IMR-90 (cell line): ENCODE measurements around the gene TMEM131. TPM values are rescaled to one million over a fixed set of nuclear protein-coding genes. Genes with fewer than 3 reads are reported as not detected.
A peak's percentile ranks its signal among the peaks of the same experiment; 100 is the strongest.

Experiments
- ATAC-seq: fragments of 200-7000 bp; cut with Tn5 transposase; 2 replicates; pipeline ENCODE4 v1.9.1; 2020; ENCODE audit warnings: low read depth, mild to moderate bottlenecking, moderate library complexity
- BruUV-seq: library from RNA; stranded (reverse); fragments of 400-500 nt; replicated peaks from 2 replicates; lab custom pipeline; 2021; lab: Mats Ljungman, UMichigan
- CTCF ChIA-PET: fragments of 300-600 bp; formaldehyde crosslinking; extraction: SDS; loops from one replicate; lab custom pipeline; 2021; ENCODE audit warnings: antibody characterized with exemption; lab: Yijun Ruan, JAX
- POLR2A ChIA-PET: fragments of 300-600 bp; sonication (Branson Sonifier 250); formaldehyde crosslinking; loops from one replicate; lab custom pipeline; 2022; ENCODE audit warnings: antibody characterized with exemption; ENCODE audit not compliant: unreplicated experiment; lab: Charles Lee
- DNase-seq: peaks from one replicate; pipeline ENCODE4 v3.0.0; 2013
- H2AFZ ChIP-seq: replicated peaks from 2 replicates; pipeline ENCODE3; 2013; ENCODE audit warnings: low read length, mild to moderate bottlenecking; ENCODE audit not compliant: poor library complexity
- H2AK5ac ChIP-seq: 2 replicates; pipeline ENCODE4 v1.6.1; 2013; ENCODE audit warnings: low read depth, low read length, inconsistent platforms
- H2AK9ac ChIP-seq: replicated peaks from 2 replicates; pipeline ENCODE3; 2013; ENCODE audit warnings: mild to moderate bottlenecking, low read depth, low read length, moderate library complexity; ENCODE audit not compliant: poor library complexity
- H2BK120ac ChIP-seq: 2 replicates; pipeline ENCODE4 v1.6.1; 2013; ENCODE audit warnings: low read depth, low read length, inconsistent platforms
- H2BK15ac ChIP-seq: 3 replicates; pipeline ENCODE4 v1.6.1; 2013; ENCODE audit warnings: low read depth, low read length, inconsistent platforms
- H2BK20ac ChIP-seq: 2 replicates; pipeline ENCODE4 v1.6.1; 2013; ENCODE audit warnings: low read depth, mild to moderate bottlenecking, inconsistent platforms, low read length, moderate library complexity
- H2BK5ac ChIP-seq: 2 replicates; pipeline ENCODE4 v1.6.1; 2013; ENCODE audit warnings: mild to moderate bottlenecking, low read depth, low read length, inconsistent platforms; ENCODE audit not compliant: poor library complexity, severe bottlenecking
- H3K14ac ChIP-seq: replicated peaks from 2 replicates; pipeline ENCODE4 v1.6.1; 2013; ENCODE audit warnings: low read depth, low read length, inconsistent platforms
- H3K18ac ChIP-seq: 2 replicates; pipeline ENCODE4 v1.6.1; 2013; ENCODE audit warnings: low read depth, low read length, control low read depth
- H3K23ac ChIP-seq: 2 replicates; pipeline ENCODE4 v1.6.1; 2013; ENCODE audit warnings: low read depth, low read length, inconsistent platforms
- H3K27ac ChIP-seq: 2 replicates; pipeline ENCODE4 v1.5.1; 2013; ENCODE audit warnings: mild to moderate bottlenecking, control low read depth, low read length; ENCODE audit not compliant: insufficient read depth
- H3K27me3 ChIP-seq: 2 replicates; pipeline ENCODE4 v1.6.1; 2013; ENCODE audit warnings: low read length; ENCODE audit not compliant: control insufficient read depth, insufficient read depth
- H3K36me3 ChIP-seq: 2 replicates; pipeline ENCODE4 v1.6.1; 2013; ENCODE audit warnings: low read length, mixed read lengths; ENCODE audit not compliant: control insufficient read depth, insufficient read depth
- H3K4ac ChIP-seq: 2 replicates; pipeline ENCODE4 v1.6.1; 2013; ENCODE audit warnings: low read depth, low read length, inconsistent platforms
- H3K4me1 ChIP-seq: 2 replicates; pipeline ENCODE4 v1.6.1; 2013; ENCODE audit warnings: low read length, mixed read lengths; ENCODE audit not compliant: control insufficient read depth, insufficient read depth
- H3K4me2 ChIP-seq: 2 replicates; pipeline ENCODE4 v1.6.1; 2013; ENCODE audit warnings: low read depth, mild to moderate bottlenecking, control low read depth, low read length, moderate library complexity
- H3K4me3 ChIP-seq: 2 replicates; pipeline ENCODE4 v1.5.1; 2013; ENCODE audit warnings: low read depth, mild to moderate bottlenecking, control low read depth, low read length, moderate library complexity; ENCODE audit not compliant: insufficient read depth
- H3K56ac ChIP-seq: 2 replicates; pipeline ENCODE4 v1.6.1; 2013; ENCODE audit warnings: low read length, inconsistent platforms; ENCODE audit not compliant: insufficient read depth; ENCODE audit errors: extremely low read depth
- H3K79me1 ChIP-seq, 2 experiments: 2 replicates each; pipeline ENCODE4 v1.6.1; 2013; ENCODE audit warnings: low read length in 2 of 2, inconsistent platforms in 1 of 2, low read depth in 1 of 2
- H3K9ac ChIP-seq: 2 replicates; pipeline ENCODE4 v1.6.1; 2013; ENCODE audit warnings: low read depth, low read length, control low read depth
- H3K9me1 ChIP-seq: 2 replicates; pipeline ENCODE4 v1.6.1; 2013; ENCODE audit warnings: low read length, inconsistent platforms; ENCODE audit not compliant: insufficient read depth
- H3K9me3 ChIP-seq: 2 replicates; pipeline ENCODE4 v1.6.1; 2013; ENCODE audit warnings: low read length; ENCODE audit not compliant: control insufficient read depth, insufficient read depth
- H4K20me1 ChIP-seq: 2 replicates; pipeline ENCODE4 v1.6.1; 2013; ENCODE audit warnings: low read length, inconsistent platforms; ENCODE audit not compliant: insufficient read depth
- H4K5ac ChIP-seq: 2 replicates; pipeline ENCODE4 v1.6.1; 2013; ENCODE audit warnings: mild to moderate bottlenecking, low read depth, low read length, control low read depth
- H4K8ac ChIP-seq, 2 experiments: 2 replicates each; pipeline ENCODE4 v1.6.1; 2013; ENCODE audit warnings: low read depth in 2 of 2, low read length in 2 of 2, control low read depth in 1 of 2, inconsistent platforms in 1 of 2
- H4K91ac ChIP-seq: 2 replicates; pipeline ENCODE4 v1.6.1; 2013; ENCODE audit warnings: low read depth, low read length, inconsistent platforms; ENCODE audit not compliant: insufficient read depth
- BHLHE40 ChIP-seq: fragments of 150-350 bp; IDR thresholded peaks from 2 replicates; pipeline ENCODE4 v1.6.1; 2016; ENCODE audit warnings: mild to moderate bottlenecking, low read depth, low read length
- NFE2L2 ChIP-seq: fragments of 150-350 bp; IDR thresholded peaks from 2 replicates; pipeline ENCODE4 v1.6.1; 2016; ENCODE audit warnings: low read depth, mild to moderate bottlenecking, low read length
- WGBS, 2 experiments: methylation state at CpG; one replicate each; pipeline versions ENCODE4 v1.1.5 to v1.1.7; 2013; ENCODE audit warnings: missing lambda C conversion rate in 2 of 2; ENCODE audit not compliant: insufficient read length in 1 of 2; ENCODE audit errors: extremely low coverage in 2 of 2; 5-methylcytosine and 5-hydroxymethylcytosine counted together
- dilution Hi-C: fragments of 300-500 bp; cut with HindIII; formaldehyde crosslinking; loops from one replicate; pipeline ENCODE4 v1.14.3; 2018; ENCODE audit warnings: low sequenced_read_pairs; ENCODE audit not compliant: unreplicated experiment
- in situ Hi-C: fragments of 300-500 bp; cut with MboI; formaldehyde crosslinking; loops from 3 replicates; pipeline ENCODE4 v1.14.3; 2019; ENCODE audit warnings: low sequenced_read_pairs, inconsistent platforms, mixed read lengths
- intact Hi-C: fragments of 100-400 bp; cut with micrococcal nuclease; formaldehyde crosslinking; loops from 2 replicates; pipeline ENCODE4 v1.10.0; 2022
- polyA plus RNA-seq, 3 experiments: library from polyadenylated mRNA; depleted of rRNA; stranded (reverse); fragments of >200 nt; gene quantifications; 2 replicates each; pipeline ENCODE4 v1.2.3, GENCODE V29; 2012; ENCODE audit warnings: low replicate concordance in 1 of 3
- total RNA-seq: library from RNA; depleted of rRNA; stranded (reverse); fragments of >200 nt; gene quantifications from 2 replicates; pipeline ENCODE4 v1.2.3, GENCODE V29; 2012

The TMEM131 gene
- total and polyA plus RNA-seq, 2 of the 4 experiments (the other 2 are of a cell fraction) = 13.3 to 14.0 TPM

DNA sequence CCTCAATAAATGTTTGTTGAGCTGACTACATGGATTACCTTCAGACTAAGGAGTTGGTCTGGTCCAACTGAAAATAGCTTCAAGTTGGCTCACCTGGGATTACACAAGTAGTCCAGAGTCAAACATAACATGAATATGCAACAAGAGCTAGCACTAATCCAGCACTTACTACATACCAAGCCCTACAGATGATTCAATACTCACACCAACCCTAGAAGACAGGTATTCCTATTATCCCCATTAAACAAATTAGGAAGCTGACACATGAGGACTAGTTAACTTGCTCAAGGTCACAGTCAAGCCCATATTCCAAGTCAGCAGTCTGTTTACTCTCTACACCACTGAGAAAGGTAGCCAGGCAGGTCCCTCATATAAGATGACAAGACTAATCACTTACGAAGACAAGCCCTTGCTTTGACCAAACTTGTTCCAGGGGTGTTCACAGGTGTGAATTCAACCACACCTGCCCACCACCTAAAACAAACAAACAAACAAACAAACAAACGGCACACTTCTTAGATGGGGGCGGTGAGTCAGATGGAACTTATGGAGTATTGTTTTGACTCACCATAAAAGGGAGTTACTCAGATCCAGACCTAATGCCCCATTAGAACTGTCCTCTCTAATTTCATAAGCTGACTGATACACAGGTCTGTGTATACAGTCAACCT is 29.1 kb downstream of the TMEM131 start:
- ATAC-seq (peak; percentile 41; the same call in 1 of the 2 replicates), DNase-seq (peak; percentile 27)
- no peak overlapping the region for H3K4ac ChIP-seq
- no peak overlapping the region for H3K23ac ChIP-seq
- no peak overlapping the region for H2BK5ac ChIP-seq
- no peak overlapping the region for H3K4me3 ChIP-seq
- no peak overlapping the region for H4K5ac ChIP-seq
- H3K56ac ChIP-seq = no peak overlapping the region
- 0 out of 2 replicates have a peak, but pooled peaks have one; percentile 34 for TF ChIP-seq BHLHE40
- no peak for TF ChIP-seq NFE2L2
- H4K91ac ChIP-seq = no peak overlapping the region
- no peak overlapping the region for H3K27ac ChIP-seq
- H3K4me2 ChIP-seq = no peak overlapping the region
- H3K27me3 ChIP-seq = no peaks in the 10 kb centered on the region
- ChIA-PET CTCF (interaction anchor here (0.6 kb wide), 1 partner anchor 16 kb away, joined by 3 read pairs; no protein-coding TSS in a partner anchor), POLR2A (no interaction called here)
- H2BK20ac ChIP-seq = no peak overlapping the region
- no peak overlapping the region for H2AFZ ChIP-seq
- H3K9ac ChIP-seq = no peak overlapping the region
- no TSS peak for BruUV-seq
- no peaks in the 10 kb centered on the region for H3K9me3 ChIP-seq
- H2AK5ac ChIP-seq = no peak overlapping the region
- in situ Hi-C loops (no loop called here), intact Hi-C loops (no loop called here), dilution Hi-C loops (no loop called here)
- H4K8ac ChIP-seq = no peak overlapping the region
- no peak overlapping the region for H3K18ac ChIP-seq
- H2AK9ac ChIP-seq = no peak overlapping the region
- H3K9me1 ChIP-seq = peaks cover 14% of the 10 kb centered on the region
- no peak overlapping the region for H2BK15ac ChIP-seq
- H3K4me1 ChIP-seq = peaks cover 8% of the 10 kb centered on the region
- peaks cover 31 to 74% of the 10 kb centered on the region in 2 experiments for H3K79me1 ChIP-seq
- WGBS, 2 experiments = no CpG with 5 or more reads among the region's 3 CpGs
- no peaks in the 10 kb centered on the region for H3K36me3 ChIP-seq
- H3K14ac ChIP-seq = no peak overlapping the region
- no peak overlapping the region for H2BK120ac ChIP-seq
- peaks cover 49% of the 10 kb centered on the region for H4K20me1 ChIP-seq
